ENCODE measurements around the gene PTPN3. TPM values are rescaled to one million over a fixed set of nuclear protein-coding genes. Genes with fewer than 3 reads are reported as not detected.

Gene PTPN3
- total RNA-seq, 1 experiment from 2014 or later: 20.8 TPM

GRCh38 chr9:109454601-109455155 lies 43.4 kb downstream of the PTPN3 start (continued):
- TF ChIP-seq RAD21 (IDR thresholded peaks at IDR 0.05; ENCODE audit: low read depth) (no peak), EZH2 (IDR thresholded peaks at IDR 0.05) (no peak), ZNF274 (IDR thresholded peaks at IDR 0.05; ENCODE audit: low read depth, low read length) (no peak), MAX (IDR thresholded peaks at IDR 0.05) (no peak), SIN3A (IDR thresholded peaks at IDR 0.05; ENCODE audit: low read depth) (no peak)
- TF ChIP-seq, protein P1, sequence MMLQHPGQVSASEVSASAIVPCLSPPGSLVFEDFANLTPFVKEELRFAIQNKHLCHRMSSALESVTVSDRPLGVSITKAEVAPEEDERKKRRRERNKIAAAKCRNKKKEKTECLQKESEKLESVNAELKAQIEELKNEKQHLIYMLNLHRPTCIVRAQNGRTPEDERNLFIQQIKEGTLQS (IDR thresholded peaks at IDR 0.05): no peak

GRCh38 chr9:109454041-109454440 lies 44.1 kb downstream of the PTPN3 start:
- H3K36me3 ChIP-seq (ENCODE audit: control insufficient read depth in 1 of 2, insufficient read depth in 2 of 2, low read length in 2 of 2): peaks cover 0 to 4% of the 10 kb centered on the region in 2 experiments; a peak in 2 of 4 replicates
- H3K27ac ChIP-seq (ENCODE audit: low read depth, low read length): no peak overlapping the region
- no peaks in the 10 kb centered on the region for H4K20me1 ChIP-seq (ENCODE audit: insufficient read depth)
- no peaks in the 10 kb centered on the region for H3K9me3 ChIP-seq (ENCODE audit: control insufficient read depth in 1 of 2, insufficient read depth in 1 of 2, low read depth in 1 of 2, low read length in 2 of 2)
- intact Hi-C loops (cut with micrococcal nuclease): no loop called here
- ChIA-PET RAD21 (ENCODE audit: low non-redundant PET in 1 of 2, low total read pairs in 2 of 2, uncharacterized antibody in 2 of 2, unreplicated experiment in 2 of 2) (no interaction called here), CTCF (interaction anchor here (1.2 kb wide), 1 partner anchor 15 kb away, joined by 3 read pairs; no protein-coding TSS in a partner anchor), POLR2A (no interaction called here)
- H3K79me2 ChIP-seq (ENCODE audit: insufficient read depth, low read length): no peaks in the 10 kb centered on the region
- no peaks in the 10 kb centered on the region for H3K9me2 ChIP-seq (ENCODE audit: insufficient read depth)
- no peak overlapping the region for H2AFZ ChIP-seq (ENCODE audit: low read depth, low read length, poor library complexity, severe bottlenecking)
- H3K4me2 ChIP-seq (ENCODE audit: low read length): no peak overlapping the region
- H3K4me1 ChIP-seq (ENCODE audit: control insufficient read depth in 1 of 2, insufficient read depth in 2 of 2, low read length in 2 of 2): no peaks in the 10 kb centered on the region
- no peak for ATAC-seq
- no peak overlapping the region for H3K4me3 ChIP-seq (replicated peaks in 1 of 2; ENCODE audit: low read depth in 1 of 2, low read length in 2 of 2)
- no peak for TF ChIP-seq EZH2 (IDR thresholded peaks at IDR 0.05)
- no peak for TF ChIP-seq ZFX (IDR thresholded peaks at IDR 0.05)
- TF ChIP-seq ZBTB33 (IDR thresholded peaks at IDR 0.05; ENCODE audit: extremely low read depth, insufficient replicate concordance, low read length): no peak
- no peak for TF ChIP-seq POLR2AphosphoS5 (IDR thresholded peaks at IDR 0.05; ENCODE audit: low read depth, low read length)
- TF ChIP-seq POLR2A (IDR thresholded peaks at IDR 0.05; ENCODE audit: borderline replicate concordance, extremely low read depth, insufficient read depth, insufficient read length): no peak
- TF ChIP-seq JUND (IDR thresholded peaks at IDR 0.05): no peak
- TF ChIP-seq EGR1 (IDR thresholded peaks at IDR 0.05; ENCODE audit: low read depth): no peak
- TF ChIP-seq TCF7L2 (IDR thresholded peaks at IDR 0.05; ENCODE audit: borderline replicate concordance, extremely low read depth, insufficient read depth, insufficient read length): no peak
- no peak for TF ChIP-seq SP1 (IDR thresholded peaks at IDR 0.05; ENCODE audit: low read depth)
- no peak for TF ChIP-seq SIN3A (IDR thresholded peaks at IDR 0.05; ENCODE audit: low read depth)
- no peak for TF ChIP-seq FOSL1 (IDR thresholded peaks at IDR 0.05; ENCODE audit: low read depth)
- H3K9ac ChIP-seq (ENCODE audit: low read length): no peak overlapping the region
- no TSS peak for BruUV-seq (replicated peaks)
- no peak for DNase-seq (ENCODE audit: low read depth, low spot score)
- H3K27me3 ChIP-seq (ENCODE audit: insufficient read depth, low read length): no peaks in the 10 kb centered on the region

Data from HCT116 (cell line).